ENCODE measurements around the gene COQ10A.

The COQ10A gene

GRCh38 chr12:56237552-56237951 lies 29.2 kb upstream of the COQ10A start:
- Histone ChIP-seq H2AFZ (ENCODE audit: low read depth) (no peak overlapping the region), H3K27ac (no peak overlapping the region), H3K9ac (no peak overlapping the region), H4K20me1 (ENCODE audit: insufficient read depth) (no peaks in the 10 kb centered on the region), H3K36me3 (ENCODE audit: insufficient read depth) (no peaks in the 10 kb centered on the region), H3K79me2 (ENCODE audit: insufficient read depth, low read depth) (no peaks in the 10 kb centered on the region), H3K4me2 (no peak overlapping the region), H3K4me1 (ENCODE audit: low read depth, poor library complexity, severe bottlenecking) (peaks cover 6% of the 10 kb centered on the region), H3K27me3 (ENCODE audit: insufficient read depth, low read depth) (no peaks in the 10 kb centered on the region), H3K4me3 (IDR thresholded peaks at IDR 0.05; ENCODE audit: insufficient read depth, low read depth, low read length) (no peak overlapping the region)
- TF ChIP-seq CTCF (conservative IDR thresholded peaks at IDR 0.05; ENCODE audit: low read depth, low read length) = no peak

GRCh38 chr12:56241424-56242303 lies 25.1 kb upstream of the COQ10A start:
- Histone ChIP-seq H3K9ac (no peak overlapping the region), H3K4me2 (peak overlapping the region; percentile 38; the same call in 1 of the 2 replicates), H3K4me3 (IDR thresholded peaks at IDR 0.05; ENCODE audit: insufficient read depth, low read depth, low read length) (no peak overlapping the region), H3K4me1 (ENCODE audit: low read depth, poor library complexity, severe bottlenecking) (peaks cover 27% of the 10 kb centered on the region), H3K79me2 (ENCODE audit: insufficient read depth, low read depth) (no peaks in the 10 kb centered on the region), H3K27me3 (ENCODE audit: insufficient read depth, low read depth) (no peaks in the 10 kb centered on the region), H3K36me3 (ENCODE audit: insufficient read depth) (peaks cover 9% of the 10 kb centered on the region), H3K27ac (no peak overlapping the region; the same call in 1 of the 2 replicates), H4K20me1 (ENCODE audit: insufficient read depth) (no peaks in the 10 kb centered on the region), H2AFZ (ENCODE audit: low read depth) (no peak overlapping the region)
- no peak for TF ChIP-seq CTCF (conservative IDR thresholded peaks at IDR 0.05; ENCODE audit: low read depth, low read length)

- no peak overlapping the region for H3K9ac ChIP-seq
- no peak overlapping the region for H3K27ac ChIP-seq
- no peaks in the 10 kb centered on the region for H4K20me1 ChIP-seq (ENCODE audit: insufficient read depth)
- H2AFZ ChIP-seq (ENCODE audit: low read depth) = no peak overlapping the region
- H3K27me3 ChIP-seq (ENCODE audit: insufficient read depth, low read depth) = no peaks in the 10 kb centered on the region
- peaks cover 9% of the 10 kb centered on the region for H3K36me3 ChIP-seq (ENCODE audit: insufficient read depth)
- H3K4me2 ChIP-seq = peak overlapping the region; percentile 38; the same call in 1 of the 2 replicates
- no peaks in the 10 kb centered on the region for H3K79me2 ChIP-seq (ENCODE audit: insufficient read depth, low read depth)
- no peak for TF ChIP-seq CTCF (conservative IDR thresholded peaks at IDR 0.05; ENCODE audit: low read depth, low read length)
- H3K4me3 ChIP-seq (IDR thresholded peaks at IDR 0.05; ENCODE audit: insufficient read depth, low read depth, low read length) = no peak overlapping the region
- H3K4me1 ChIP-seq (ENCODE audit: low read depth, poor library complexity, severe bottlenecking) = peaks cover 27% of the 10 kb centered on the region
These were observed 23.8 kb upstream of the COQ10A start for GRCh38 chr12:56242986-56243385.

GRCh38 chr12:56243731-56244181 lies 23.0 kb upstream of the COQ10A start:
- H3K4me1 ChIP-seq (ENCODE audit: low read depth, poor library complexity, severe bottlenecking) = peaks cover 27% of the 10 kb centered on the region
- no peak overlapping the region for H2AFZ ChIP-seq (ENCODE audit: low read depth)
- no peak overlapping the region for H3K4me2 ChIP-seq
- H3K9ac ChIP-seq = no peak overlapping the region
- H3K27ac ChIP-seq = peak overlapping the region; percentile 1; the same call in 1 of the 2 replicates
- no peaks in the 10 kb centered on the region for H4K20me1 ChIP-seq (ENCODE audit: insufficient read depth)
- no peak overlapping the region for H3K4me3 ChIP-seq (IDR thresholded peaks at IDR 0.05; ENCODE audit: insufficient read depth, low read depth, low read length)
- H3K79me2 ChIP-seq (ENCODE audit: insufficient read depth, low read depth) = no peaks in the 10 kb centered on the region
- no peak for TF ChIP-seq CTCF (conservative IDR thresholded peaks at IDR 0.05; ENCODE audit: low read depth, low read length)
- H3K36me3 ChIP-seq (ENCODE audit: insufficient read depth) = peaks cover 9% of the 10 kb centered on the region
- H3K27me3 ChIP-seq (ENCODE audit: insufficient read depth, low read depth) = no peaks in the 10 kb centered on the region
